ENCODE data around the gene NID1.
"Not testable (repeated sequence)": the region's sequence is repeated elsewhere in the genome, so short reads cannot be mapped to it uniquely, and the experiment has no call there.

The NID1 gene

GRCh38 chr1:235992868-235993267 is 72.0 kb downstream of the NID1 start:
- no peak for DNase-seq

- DNase-seq = no peak
Measured at GRCh38 chr1:235992346-235992745, 72.5 kb downstream of the NID1 start.

GRCh38 chr1:235990330-235990795 is 74.5 kb downstream of the NID1 start:
- DNase-seq = no peak

GRCh38 chr1:235989105-235989504 is 75.8 kb downstream of the NID1 start:
- DNase-seq = no peak

GRCh38 chr1:235986869-235987268 is 78.0 kb downstream of the NID1 start:
- no peak for DNase-seq

- no peak for DNase-seq
Measured at GRCh38 chr1:235984041-235984825, 80.7 kb downstream of the NID1 start.

GRCh38 chr1:235980976-235981375 is 83.9 kb downstream of the NID1 start:
- DNase-seq = no peak

- no peak for DNase-seq
Measured at GRCh38 chr1:235979716-235980333, 85.1 kb downstream of the NID1 start.

- DNase-seq = no peak
Measured at GRCh38 chr1:235979176-235979575, 85.7 kb downstream of the NID1 start.

- DNase-seq = no peak
Measured at GRCh38 chr1:235976490-235976889, 88.4 kb downstream of the NID1 start.

- no peak for DNase-seq
Measured at GRCh38 chr1:235974616-235975015, 90.3 kb downstream of the NID1 start.

GRCh38 chr1:235972691-235973090 is 92.2 kb downstream of the NID1 start:
- DNase-seq = not testable (repeated sequence)

- no peak for DNase-seq
Measured at GRCh38 chr1:235972311-235972689, 92.6 kb downstream of the NID1 start.

- DNase-seq = peak; percentile 90
Measured at GRCh38 chr1:235971571-235972310, 93.1 kb downstream of the NID1 start.

GRCh38 chr1:235971020-235971419 is 93.9 kb downstream of the NID1 start:
- DNase-seq = no peak

- no peak for DNase-seq
Measured at GRCh38 chr1:235968831-235969230, 96.1 kb downstream of the NID1 start.

- DNase-seq = not testable (repeated sequence)
Measured at GRCh38 chr1:235966134-235966533, 98.8 kb downstream of the NID1 start.

- DNase-seq = no peak
Measured at GRCh38 chr1:235960809-235961208, 104.1 kb downstream of the NID1 start.

GRCh38 chr1:235958021-235958420 is 106.9 kb downstream of the NID1 start:
- no peak for DNase-seq

GRCh38 chr1:235955777-235956176 is 109.1 kb downstream of the NID1 start:
- no peak for DNase-seq

- no peak for DNase-seq
Measured at GRCh38 chr1:235954306-235955283, 110.3 kb downstream of the NID1 start.

GRCh38 chr1:235953801-235954200 is 111.1 kb downstream of the NID1 start:
- DNase-seq = no peak
